Activated T-cell treated with anti-CD3 and anti-CD28 coated beads for 4 hours (primary cell): ENCODE measurements around the gene CEACAM21.

Experiments used
- DNase-seq: peaks from one replicate; pipeline ENCODE4 v3.0.0-alpha.2; 2020

CEACAM21 gene

GRCh38 chr19:41621654-41622053, 45.7 kb downstream of the CEACAM21 start:
- no peak for DNase-seq

- DNase-seq: no peak
Observed at GRCh38 chr19:41623360-41623759, 47.4 kb downstream of the CEACAM21 start.

- DNase-seq: no peak
Observed at GRCh38 chr19:41624515-41624914, 48.5 kb downstream of the CEACAM21 start.

GRCh38 chr19:41624937-41625336, 49.0 kb downstream of the CEACAM21 start:
- no peak for DNase-seq

GRCh38 chr19:41626278-41626677, 50.3 kb downstream of the CEACAM21 start:
- DNase-seq: no peak

GRCh38 chr19:41626877-41627276, 50.9 kb downstream of the CEACAM21 start, which contains the start of gene CEACAM4:
TSS of gene CEACAM4 (minus strand) at chr19:41627074. CDS start at chr19:41626963, 111 bp downstream.
- DNase-seq: no peak

- no peak for DNase-seq
Observed at GRCh38 chr19:41627966-41628675, 52.2 kb downstream of the CEACAM21 start.
